Measurements from ENCODE around the gene HDAC4.

- no peak for TF ChIP-seq CTCF (IDR thresholded peaks at IDR 0.05)
- TF ChIP-seq POLR2A (IDR thresholded peaks at IDR 0.05) = no peak
- TF ChIP-seq EP300 (IDR thresholded peaks at IDR 0.05) = no peak
Observed at GRCh38 chr2:239442192-239442591, 41.4 kb upstream of the HDAC4 start.
